SKM-1 treated with dmso at 0.1 percent for 144 hours (cell line): ENCODE data around the gene TCF3.
"Not testable (repeated sequence)": the region's sequence is repeated elsewhere in the genome, so short reads cannot be mapped to it uniquely, and the experiment has no call there.

Experiments
- DNase-seq: peaks from one replicate; lab custom pipeline; 2025; ENCODE audit not compliant: unreplicated experiment; lab: John Stamatoyannopoulos, UW

Gene TCF3

DNA sequence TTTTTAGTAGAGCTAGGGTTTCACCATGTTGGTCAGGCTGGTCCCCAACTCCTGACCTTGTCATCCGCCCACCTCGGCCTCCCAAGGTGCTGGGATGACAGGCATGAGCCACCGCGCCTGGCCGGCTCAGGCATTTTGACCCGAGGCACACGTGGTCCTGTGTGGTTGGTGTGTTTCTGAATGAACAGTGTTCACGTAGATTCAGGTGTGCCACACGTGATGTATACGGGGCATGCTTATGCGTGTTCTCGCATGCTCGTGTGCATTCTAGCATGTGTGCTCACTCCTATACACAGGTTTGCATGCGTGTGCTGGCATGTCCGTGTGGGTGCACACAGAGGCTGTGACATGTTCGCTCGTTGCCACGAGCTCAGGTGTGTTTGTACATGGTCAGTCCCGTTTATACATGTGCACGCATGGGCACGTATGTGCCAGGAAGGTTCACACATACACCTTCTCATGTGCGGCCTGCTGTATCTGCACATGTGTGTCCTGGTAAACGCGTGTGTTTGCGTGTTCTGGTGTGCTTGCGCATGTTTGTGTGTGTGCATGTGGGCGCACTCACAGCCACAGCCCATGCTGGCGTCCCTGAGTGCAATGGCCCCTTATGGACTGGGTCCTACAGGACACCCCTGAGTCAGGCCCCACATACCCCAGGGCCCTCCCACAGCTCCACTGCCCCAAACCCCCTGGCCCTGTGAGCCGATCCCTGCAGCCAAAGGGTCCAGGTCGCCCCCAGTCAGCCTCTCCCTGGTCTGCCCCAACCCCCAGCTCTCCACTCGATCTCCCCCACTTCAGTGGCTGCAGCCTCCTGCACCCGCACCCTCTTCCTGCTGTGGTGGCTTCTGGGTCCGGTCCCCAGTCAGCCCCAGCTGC, 20.6 kb upstream of the TCF3 start:
- no peak for DNase-seq

DNA sequence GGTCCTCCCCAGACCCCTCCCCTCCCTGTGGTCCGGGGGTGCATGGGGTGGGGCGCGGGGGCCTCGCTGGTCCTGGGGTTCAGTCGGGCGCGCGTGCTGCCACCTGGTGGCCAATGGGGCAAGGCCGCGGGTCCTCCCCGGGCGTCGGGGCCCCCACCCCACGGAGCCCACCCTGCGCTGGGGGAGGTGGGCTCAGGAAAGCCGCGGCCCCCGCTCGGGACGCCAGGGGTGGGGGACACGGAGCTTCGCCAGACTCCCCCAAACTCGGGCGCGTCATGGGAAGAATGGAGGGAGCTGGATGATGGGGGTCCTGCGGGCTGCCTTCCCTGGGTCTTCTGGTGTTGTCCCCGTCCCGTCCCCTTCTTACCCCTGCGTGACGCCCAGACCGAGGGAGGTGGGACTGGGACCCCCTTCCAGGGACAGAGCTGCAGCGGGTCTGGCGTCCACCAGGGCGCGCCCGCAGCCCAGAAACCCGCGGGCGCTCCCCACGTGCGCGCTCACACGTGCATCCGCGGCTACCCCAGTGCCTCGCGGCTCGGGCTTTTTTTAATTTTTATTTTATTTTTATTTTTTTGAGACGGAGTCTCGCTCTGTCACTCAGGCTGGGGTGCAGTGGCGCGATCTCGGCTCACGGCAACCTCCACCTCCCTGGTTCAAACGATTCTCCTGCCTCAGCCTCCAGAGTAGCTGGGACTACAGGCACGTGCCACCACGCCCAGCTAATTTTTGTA, 19.8 kb upstream of the TCF3 start:
- DNase-seq: no peak

DNA sequence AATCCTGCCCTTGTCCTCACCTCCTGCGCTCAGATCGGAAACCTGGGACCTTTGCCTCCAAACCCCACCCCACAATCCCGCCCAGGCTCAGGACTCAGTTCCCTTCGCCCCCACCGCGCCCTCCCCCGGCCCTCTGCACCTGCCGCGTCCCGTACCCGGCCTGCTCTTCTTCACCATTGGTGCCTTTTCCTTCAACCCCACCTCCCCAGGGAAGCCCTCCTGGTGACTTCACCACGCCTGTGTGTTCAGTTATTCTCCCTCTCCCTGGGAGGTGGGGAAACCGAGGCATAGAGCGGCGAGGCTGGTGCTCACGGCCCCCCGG, 19.3 kb upstream of the TCF3 start:
- no peak for DNase-seq

DNA sequence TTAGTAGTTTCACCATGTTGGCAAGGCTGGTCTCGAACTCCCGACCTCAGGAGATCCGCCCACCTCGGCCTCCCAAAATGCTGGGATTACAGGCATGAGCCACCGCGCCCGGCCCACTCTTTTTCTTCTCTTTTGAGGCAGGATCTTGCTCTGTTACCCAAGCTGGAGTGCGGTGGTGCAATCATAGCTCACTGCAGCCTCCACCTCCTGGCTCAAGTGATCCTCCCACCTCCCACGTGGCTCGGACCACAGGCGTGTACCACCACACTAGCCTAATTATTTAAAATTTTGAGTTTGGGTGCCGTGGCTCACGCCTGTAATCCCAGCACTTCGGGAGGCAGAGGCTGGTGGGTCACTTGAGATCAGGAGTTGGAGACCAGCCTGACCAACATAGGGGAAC, 18.3 kb upstream of the TCF3 start:
- DNase-seq: not testable (repeated sequence)

DNA sequence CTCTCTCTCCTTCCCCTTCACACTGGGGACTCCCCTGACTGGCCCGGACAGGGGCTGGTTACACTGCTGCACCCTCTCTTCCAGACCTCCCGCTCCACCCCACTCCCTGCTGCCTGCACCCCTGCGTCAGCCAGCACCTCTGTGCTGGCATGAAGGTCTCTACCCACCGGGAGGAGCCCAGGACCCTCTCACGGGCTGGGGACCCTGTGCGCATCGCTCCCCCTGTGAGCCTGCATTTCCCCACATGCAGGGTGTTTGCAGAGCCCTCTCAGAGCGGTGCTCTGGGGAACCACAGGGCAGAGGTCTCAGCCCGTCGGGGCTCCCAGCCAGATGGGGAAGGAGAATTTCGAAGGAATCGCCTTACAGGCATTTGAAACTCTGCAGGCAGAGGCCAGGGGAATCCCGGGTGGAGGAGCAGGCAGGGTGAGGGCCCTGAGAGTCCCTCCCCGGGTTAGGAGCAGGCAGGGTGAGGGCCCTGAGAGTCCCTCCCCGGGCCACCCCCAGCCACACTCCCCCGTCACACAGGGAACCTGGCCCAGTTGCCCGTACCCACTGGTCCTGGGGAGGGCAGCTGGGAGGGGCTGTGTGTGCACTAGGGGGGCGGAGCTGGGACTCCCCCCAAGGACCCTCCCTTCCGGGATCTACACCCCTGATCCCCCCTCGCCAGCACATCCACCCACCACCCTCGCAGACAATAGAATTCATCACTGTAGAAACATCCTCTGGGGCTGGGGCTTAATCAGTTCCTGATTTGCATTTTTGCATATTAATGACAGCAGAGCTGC, 16.3 kb upstream of the TCF3 start:
- no peak for DNase-seq

DNA sequence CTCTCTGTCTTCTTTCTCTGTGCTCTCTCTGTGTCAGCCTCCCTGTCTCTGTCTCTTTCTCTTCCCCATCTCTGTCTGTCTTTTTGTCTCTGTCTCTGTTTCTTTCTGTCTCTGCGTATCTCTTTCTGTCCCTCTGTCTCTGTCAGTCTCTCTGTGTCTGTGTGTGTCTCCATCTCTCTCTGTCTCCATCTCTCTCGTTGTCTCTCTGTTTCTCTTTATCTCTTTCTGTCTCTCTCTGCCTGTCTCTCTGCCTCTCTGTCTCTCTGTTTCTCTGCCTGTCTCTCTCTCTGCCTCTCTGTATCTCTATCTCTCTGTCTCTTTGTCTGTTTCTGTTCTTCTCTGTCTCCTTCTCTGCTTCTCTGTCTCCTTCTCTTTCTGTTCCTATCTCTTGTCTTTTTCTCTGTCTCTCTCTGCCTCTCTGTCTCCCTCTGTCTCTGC, 15.7 kb upstream of the TCF3 start:
- no peak for DNase-seq

DNA sequence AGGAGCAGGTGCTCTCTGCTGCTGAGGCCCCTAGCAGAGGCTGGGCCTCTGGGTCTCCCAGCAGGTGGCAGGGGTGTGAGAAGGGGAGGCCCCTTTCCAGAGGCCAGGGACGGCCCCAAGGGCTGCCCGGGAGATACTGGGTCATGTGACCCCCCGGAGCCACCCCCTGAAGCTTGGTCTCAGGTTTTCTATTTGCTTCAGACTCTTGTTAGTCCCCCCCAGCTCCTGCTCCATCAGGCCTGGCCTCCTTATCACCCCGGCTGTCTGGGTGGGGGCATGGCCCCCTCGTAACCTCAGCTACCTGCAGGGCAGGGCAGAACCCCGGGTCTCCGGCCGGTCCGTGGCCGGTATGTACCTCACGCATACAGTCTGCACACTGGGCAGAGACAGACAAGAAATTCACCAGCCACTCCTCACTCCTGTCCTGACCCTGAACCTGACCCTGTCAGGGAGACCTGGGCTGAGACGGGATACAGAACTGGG, 13.2 kb upstream of the TCF3 start:
- no peak for DNase-seq

DNA sequence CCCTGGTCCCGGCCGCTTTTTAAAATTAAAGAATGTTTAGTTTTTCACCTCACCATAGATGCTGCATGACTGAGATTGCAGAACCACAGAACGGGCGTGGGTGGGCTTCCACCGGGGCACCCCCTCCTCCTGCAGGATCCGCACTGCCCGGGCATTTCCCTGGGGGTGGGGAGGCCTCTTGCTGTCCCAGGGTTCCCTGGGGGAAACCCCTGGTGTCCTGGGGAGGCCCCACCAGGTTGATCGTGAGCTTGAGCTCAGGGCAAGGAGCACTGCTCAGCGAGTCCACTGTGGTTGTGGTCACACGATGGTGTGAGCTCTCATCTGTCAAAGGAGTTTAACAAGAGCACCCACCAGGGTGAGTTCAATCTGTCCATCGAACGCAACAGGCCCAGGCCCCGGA, 11.4 kb upstream of the TCF3 start:
- DNase-seq: no peak

DNA sequence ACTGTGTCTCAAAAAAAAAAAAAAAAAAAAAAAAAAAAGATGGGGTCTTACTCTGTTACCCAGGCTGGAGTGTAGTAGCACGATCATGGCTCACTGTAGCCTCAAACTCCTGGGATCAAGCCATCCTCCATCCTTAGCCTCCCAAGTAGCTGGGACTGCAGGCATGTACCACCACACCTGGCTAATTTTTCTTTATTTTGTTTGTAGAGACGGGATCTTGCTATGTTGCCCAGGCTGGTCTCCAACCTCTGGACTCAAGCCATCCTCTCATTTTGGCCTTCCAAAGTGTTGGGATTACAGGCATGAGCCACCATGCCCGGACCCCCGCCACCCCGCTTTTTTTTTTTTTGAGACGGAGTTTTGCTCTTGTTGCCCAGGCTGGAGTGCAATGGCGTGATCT, 10.8 kb upstream of the TCF3 start:
- DNase-seq: not testable (repeated sequence)

DNA sequence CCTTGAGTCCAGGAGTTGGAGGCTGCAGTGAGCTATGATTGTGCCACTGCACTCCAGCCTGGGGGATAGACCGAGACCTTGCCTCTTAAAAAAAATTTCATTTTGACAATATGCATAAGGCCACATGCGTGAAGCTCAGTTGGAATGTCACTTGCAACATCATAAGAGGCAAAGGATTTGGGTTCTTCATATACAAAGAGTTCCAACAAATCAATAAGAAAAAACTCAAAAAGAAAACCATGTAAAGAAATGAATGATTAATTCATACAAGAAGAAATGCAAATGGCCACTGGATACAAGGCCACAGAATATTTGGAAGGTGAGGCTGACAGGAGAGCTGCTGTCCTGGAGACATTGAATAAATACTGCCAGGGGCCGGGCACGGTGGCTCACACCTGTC, 9.6 kb upstream of the TCF3 start:
- DNase-seq: no peak

DNA sequence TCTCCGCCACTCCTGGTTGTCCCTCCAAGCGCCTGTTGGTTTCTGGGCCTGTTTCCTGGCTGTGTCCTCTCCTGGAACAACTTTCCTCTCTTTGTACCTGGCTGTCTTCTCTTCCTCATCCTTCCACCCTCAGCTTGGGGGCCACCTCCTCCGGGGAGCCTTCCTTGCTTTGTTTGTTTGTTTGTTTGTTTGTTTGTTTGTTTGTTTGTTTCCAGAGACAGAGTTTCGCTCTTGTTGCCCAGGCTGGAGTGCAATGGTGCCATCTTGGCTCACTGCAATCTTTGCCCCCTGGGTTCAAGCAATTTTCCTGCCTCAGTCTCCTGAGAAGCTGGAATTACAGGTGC, 6.6 kb upstream of the TCF3 start:
- DNase-seq: no peak

DNA sequence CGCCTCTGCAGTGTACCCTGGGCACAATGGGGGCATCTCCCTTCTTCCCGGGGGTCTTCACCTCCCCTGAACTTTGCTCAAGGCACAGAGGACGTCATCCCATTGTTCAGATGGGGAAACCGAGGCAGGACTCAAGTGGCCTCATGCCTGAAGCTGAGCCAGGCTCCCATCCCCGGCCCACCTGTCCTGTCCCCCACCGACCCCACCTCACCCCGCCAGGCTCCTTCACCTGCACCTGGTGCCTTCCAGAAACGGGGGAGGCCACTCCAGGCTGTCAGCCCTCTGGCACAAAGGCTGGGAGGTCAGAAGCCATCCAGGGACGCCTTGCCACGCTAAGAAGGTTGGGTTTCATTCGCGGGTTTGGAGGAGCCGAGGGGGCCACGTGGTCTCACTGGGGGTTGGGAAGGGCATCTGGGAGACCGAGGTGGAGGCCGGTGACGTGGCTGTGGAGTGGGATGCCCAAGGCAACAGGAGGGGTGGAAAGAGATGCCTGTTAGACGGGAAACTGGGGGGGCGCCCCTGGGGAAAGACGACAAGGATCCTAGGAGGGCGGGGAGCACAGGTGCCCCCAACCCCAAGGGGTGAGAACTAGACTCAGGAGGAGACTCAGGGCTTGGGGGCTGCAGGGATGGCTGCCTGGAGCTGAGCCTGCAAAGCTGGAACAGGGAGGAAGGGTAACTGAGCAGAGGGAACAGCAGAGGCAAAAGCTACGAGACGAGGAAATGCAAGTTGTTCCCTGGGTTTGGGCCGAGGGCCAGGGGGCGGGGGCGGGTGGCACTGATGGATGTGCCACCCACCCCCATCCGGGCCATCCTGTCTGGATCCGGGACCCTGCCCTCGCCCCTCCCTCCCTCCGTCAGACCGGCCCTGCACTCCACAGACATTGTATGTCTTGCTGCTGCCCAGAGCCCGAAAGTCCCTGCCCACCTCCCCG, 6.0 kb upstream of the TCF3 start:
- DNase-seq: no peak

DNA sequence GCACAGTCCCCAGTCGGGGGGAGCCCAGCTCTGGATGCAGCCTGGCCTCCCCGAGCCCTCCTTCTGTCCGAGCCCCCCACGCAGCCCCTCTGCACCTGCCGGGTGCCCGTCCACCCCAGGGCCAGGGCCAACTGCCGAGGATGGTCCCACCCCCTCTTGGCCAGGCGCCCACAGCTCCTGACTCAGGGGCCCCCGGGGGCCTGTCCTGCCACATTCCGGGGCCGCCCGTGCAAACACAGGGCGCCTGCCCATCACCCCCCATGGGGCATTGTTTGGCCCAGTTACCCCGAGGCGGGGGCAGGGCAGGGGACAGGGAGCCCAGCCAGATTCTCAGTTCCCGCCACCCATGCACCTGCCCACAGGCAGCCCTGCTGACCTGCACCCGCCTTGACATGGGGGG, 5.3 kb upstream of the TCF3 start:
- DNase-seq: no peak

DNA sequence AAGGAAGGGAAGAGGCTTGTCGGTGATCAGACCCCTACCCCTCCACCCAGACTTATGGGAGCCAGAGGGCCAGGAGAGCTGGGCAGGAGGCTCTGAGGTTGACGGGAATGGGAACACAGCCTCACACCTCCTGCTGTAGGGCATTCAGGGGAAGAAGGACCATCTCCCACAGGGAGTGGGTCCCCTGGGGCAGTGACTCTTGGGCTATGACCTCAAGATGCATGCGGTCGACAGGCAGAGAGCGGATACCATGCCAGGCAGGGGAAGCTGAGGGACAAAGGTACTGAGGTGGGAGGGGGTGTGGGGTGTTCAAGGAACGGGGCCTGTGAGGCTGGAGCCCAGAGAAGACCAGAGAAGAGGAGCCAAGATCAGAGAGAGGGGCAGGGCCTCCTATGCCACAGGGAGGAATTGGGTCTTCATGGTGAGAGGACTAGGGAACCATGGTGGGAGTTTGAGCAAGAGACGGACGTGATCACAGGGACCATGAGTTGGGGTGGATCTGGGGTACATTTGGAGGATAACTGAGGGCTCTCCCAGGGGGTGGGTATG, 4.6 kb upstream of the TCF3 start:
- DNase-seq: no peak

DNA sequence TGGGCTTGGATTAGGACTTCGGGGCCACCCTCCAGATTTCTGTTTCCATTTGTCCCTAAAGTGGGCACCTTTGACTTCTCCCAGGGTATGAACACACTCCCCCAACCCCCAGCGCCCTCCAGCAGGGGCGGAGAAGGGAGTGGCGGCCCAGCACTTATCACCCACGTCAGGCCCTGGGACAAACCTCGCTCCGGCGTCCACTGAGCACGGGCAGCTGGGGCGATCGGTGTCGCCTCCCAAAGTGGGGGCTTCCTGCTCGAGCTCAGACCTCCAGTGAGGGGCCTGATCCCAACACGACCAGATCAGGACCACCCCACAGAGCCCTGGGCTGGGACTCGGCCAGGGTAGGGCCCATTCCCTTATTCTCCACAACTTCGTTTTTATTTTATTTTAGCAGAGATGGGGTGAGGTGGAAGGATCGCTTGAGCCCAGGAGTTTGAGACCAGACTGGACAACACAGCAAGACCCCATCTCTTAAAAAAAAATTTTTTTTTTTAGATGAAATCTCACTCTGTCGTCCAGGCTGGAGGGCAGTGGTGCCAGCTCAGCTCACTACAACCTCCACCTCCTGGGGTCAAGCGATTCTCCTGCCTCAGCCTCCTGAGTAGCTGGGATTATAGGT, 3.7 kb upstream of the TCF3 start:
- no peak for DNase-seq

DNA sequence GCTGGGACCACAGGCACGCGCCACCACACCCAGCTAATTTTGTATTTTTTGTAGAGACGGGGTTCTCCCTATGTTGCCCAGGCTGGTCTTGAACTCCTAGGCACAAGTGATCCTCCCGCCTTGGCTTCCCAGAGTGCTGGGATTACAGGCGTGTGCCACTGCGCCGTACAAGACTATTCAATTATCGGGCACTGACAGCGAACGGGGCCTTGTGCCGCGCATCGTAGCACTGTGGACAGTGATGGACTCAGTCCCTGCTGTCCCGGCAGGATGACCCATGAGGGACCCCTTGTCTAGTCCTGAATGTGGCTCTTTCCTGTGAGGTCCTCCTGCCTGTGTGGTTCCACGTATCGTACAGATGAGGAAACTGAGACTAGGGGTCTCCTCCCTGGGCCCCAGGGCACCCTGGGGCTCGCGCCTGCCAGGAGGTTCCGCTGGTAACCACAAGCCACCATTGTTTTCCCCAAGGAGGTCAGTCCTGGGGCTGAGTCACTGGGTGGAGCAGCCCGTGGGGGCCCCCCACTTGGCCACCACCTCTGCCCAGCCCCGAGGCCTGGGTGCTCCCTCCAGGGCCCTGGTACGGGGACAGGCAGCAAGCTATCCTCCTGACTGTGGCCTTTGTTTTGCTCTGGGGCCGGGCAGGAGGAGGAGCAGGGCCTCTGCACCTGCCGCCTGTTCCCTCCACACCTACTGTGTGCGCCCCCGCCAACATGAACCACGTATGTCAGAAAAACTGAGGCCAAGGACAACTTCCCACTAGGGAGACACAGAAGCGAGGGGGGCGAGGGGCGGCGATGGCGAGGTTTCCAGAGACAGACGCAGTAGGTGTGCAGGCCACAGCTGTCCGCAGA, 2.9 kb upstream of the TCF3 start:
- DNase-seq: no peak

DNA sequence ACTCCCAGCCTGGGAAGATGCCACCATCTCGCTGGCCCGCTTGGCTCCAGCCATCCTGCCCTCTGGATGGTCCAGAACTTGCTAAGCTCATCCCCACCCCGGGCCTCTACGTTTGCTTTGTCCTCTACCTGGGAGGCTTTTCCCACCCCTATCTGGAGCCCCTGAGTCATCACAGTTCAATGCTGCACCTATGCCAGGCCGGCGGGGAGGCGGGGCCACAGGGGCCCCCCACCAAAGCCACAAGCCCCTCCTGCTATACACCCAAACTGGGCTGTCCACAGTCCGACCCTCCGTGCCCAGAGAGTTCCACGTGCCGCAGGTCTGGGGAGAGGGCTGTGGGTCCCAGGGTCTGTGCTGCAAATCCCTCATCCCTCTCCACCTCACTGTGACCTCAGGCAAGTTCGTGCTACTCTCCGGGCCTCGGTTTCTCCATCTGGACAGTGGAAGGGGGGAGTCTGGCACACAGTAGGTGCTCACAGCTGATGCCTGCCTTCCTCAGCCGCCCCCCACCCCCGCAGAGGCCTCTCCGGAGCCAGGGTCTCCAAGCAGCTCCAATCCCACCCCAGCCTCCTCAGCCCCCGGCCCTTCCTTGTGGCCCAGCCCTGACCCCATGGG, 1.9 kb upstream of the TCF3 start:
- DNase-seq: no peak

DNA sequence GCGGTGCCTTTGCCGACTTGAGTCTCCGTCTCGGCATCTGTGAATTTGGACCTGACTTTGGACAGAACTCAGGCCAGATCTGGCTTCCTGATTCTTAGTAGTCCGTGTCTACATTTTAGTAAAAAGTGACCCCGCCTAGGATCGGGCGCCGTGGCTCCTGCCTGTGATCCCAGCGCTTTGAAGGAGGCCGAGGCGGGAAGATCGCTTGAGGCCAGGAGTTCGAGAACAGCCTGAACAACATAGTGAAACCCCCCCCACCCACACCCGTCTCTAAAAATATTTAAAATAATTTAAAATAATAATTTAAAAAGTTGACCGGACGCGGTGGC, 849 bp upstream of the TCF3 start:
- no peak for DNase-seq
